ENCODE measurements around the gene EP300. TPM values are rescaled to one million over a fixed set of nuclear protein-coding genes. Genes with fewer than 3 reads are reported as not detected.

Gene EP300
- polyA plus RNA-seq, 1 donor from 2014 or later = 13.9 TPM

DNA sequence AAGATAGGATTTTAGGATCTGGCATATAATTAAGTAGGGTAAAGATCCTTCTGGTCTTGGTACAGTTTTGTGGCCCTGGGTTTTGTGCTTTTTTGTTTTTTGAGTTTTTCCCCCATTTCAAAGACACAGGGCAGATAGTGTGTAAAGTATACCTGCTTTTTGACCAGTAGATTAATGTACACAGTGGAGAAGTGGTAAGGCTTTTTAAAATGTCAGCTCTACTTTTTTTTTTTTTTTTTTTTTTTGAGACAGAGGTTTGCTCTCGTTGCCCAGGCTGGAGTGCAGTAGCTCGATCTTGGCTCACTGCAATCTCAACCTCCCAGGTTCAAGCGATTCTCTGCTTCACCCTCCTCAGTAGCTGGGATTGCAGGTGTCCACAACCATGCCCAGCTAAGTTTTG, 4.0 kb downstream of the EP300 start:
- TF ChIP-seq POLR2AphosphoS5 (IDR thresholded peaks at IDR 0.05) (no peak), RAD21 (conservative IDR thresholded peaks at IDR 0.05) (no peak), SMC3 (conservative IDR thresholded peaks at IDR 0.05; ENCODE audit: poor library complexity) (no peak), EZH2 (IDR thresholded peaks at IDR 0.05; ENCODE audit: borderline replicate concordance, insufficient read depth, low read length, poor library complexity, severe bottlenecking) (no peak), EP300 (conservative IDR thresholded peaks at IDR 0.05; ENCODE audit: poor library complexity, severe bottlenecking) (no peak), TAF1 (IDR thresholded peaks at IDR 0.05; ENCODE audit: low read depth) (no peak), MXI1 (conservative IDR thresholded peaks at IDR 0.05; ENCODE audit: poor library complexity, severe bottlenecking) (no peak)
- TF ChIP-seq, protein P1, sequence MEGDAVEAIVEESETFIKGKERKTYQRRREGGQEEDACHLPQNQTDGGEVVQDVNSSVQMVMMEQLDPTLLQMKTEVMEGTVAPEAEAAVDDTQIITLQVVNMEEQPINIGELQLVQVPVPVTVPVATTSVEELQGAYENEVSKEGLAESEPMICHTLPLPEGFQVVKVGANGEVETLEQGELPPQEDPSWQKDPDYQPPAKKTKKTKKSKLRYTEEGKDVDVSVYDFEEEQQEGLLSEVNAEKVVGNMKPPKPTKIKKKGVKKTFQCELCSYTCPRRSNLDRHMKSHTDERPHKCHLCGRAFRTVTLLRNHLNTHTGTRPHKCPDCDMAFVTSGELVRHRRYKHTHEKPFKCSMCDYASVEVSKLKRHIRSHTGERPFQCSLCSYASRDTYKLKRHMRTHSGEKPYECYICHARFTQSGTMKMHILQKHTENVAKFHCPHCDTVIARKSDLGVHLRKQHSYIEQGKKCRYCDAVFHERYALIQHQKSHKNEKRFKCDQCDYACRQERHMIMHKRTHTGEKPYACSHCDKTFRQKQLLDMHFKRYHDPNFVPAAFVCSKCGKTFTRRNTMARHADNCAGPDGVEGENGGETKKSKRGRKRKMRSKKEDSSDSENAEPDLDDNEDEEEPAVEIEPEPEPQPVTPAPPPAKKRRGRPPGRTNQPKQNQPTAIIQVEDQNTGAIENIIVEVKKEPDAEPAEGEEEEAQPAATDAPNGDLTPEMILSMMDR (IDR thresholded peaks at IDR 0.05; ENCODE audit: poor library complexity, severe bottlenecking) = no peak
- TF ChIP-seq, protein P2, sequence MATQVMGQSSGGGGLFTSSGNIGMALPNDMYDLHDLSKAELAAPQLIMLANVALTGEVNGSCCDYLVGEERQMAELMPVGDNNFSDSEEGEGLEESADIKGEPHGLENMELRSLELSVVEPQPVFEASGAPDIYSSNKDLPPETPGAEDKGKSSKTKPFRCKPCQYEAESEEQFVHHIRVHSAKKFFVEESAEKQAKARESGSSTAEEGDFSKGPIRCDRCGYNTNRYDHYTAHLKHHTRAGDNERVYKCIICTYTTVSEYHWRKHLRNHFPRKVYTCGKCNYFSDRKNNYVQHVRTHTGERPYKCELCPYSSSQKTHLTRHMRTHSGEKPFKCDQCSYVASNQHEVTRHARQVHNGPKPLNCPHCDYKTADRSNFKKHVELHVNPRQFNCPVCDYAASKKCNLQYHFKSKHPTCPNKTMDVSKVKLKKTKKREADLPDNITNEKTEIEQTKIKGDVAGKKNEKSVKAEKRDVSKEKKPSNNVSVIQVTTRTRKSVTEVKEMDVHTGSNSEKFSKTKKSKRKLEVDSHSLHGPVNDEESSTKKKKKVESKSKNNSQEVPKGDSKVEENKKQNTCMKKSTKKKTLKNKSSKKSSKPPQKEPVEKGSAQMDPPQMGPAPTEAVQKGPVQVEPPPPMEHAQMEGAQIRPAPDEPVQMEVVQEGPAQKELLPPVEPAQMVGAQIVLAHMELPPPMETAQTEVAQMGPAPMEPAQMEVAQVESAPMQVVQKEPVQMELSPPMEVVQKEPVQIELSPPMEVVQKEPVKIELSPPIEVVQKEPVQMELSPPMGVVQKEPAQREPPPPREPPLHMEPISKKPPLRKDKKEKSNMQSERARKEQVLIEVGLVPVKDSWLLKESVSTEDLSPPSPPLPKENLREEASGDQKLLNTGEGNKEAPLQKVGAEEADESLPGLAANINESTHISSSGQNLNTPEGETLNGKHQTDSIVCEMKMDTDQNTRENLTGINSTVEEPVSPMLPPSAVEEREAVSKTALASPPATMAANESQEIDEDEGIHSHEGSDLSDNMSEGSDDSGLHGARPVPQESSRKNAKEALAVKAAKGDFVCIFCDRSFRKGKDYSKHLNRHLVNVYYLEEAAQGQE (IDR thresholded peaks at IDR 0.05; ENCODE audit: borderline replicate concordance) = no peak
- H3K4me3 ChIP-seq (ENCODE audit: low read length) = peak overlapping the region; percentile 92
- H3K9me3 ChIP-seq (ENCODE audit: low read length) = no peaks in the 10 kb centered on the region
- H3K9me2 ChIP-seq (ENCODE audit: insufficient read depth, low read length) = no peaks in the 10 kb centered on the region
- peaks cover 45% of the 10 kb centered on the region for H4K20me1 ChIP-seq (ENCODE audit: insufficient read depth)
- H2AFZ ChIP-seq (ENCODE audit: low read depth, low read length) = no peak overlapping the region
- H3K4me2 ChIP-seq (ENCODE audit: low read length) = peak overlapping the region; percentile 30
- no peak overlapping the region for H3K27ac ChIP-seq (ENCODE audit: low read length)
- no peaks in the 10 kb centered on the region for H3K36me3 ChIP-seq (ENCODE audit: insufficient read depth, low read length)
- H3K9ac ChIP-seq (ENCODE audit: low read length) = no peak overlapping the region
- H3F3A ChIP-seq (ENCODE audit: insufficient read depth, low read length, poor library complexity, severe bottlenecking) = no peaks in the 10 kb centered on the region
- H3K79me2 ChIP-seq (replicated peaks; ENCODE audit: insufficient read depth, low read length) = peaks cover 87% of the 10 kb centered on the region
- no peaks in the 10 kb centered on the region for H3K27me3 ChIP-seq (ENCODE audit: insufficient read depth, low read depth, low read length)

DNA sequence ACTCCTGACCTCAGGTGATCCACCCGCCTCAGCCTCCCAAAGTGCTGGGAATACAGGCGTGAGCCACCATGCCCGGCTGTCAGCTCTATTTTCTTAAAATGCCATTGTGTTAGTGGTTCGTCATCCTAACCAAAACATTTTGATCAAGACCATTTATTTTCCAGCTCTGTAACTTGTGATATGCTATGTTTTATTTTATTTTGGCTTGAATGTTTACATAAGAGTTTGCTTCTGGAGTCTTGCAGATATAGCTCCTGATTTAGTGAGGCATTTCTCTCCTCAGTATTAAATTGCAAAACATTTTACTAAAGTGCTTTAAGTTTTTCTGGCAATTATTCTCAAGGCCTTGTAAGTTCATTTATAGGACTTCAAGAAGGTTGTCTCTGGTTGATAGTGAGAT, 4.4 kb downstream of the EP300 start:
- Histone ChIP-seq H3K27ac (ENCODE audit: low read length) (no peak overlapping the region), H3K79me2 (replicated peaks; ENCODE audit: insufficient read depth, low read length) (peaks cover 92% of the 10 kb centered on the region), H3K27me3 (ENCODE audit: insufficient read depth, low read depth, low read length) (no peaks in the 10 kb centered on the region), H3K9ac (ENCODE audit: low read length) (no peak overlapping the region), H3K9me3 (ENCODE audit: low read length) (no peaks in the 10 kb centered on the region), H3K9me2 (ENCODE audit: insufficient read depth, low read length) (no peaks in the 10 kb centered on the region), H3K4me2 (ENCODE audit: low read length) (no peak overlapping the region), H2AFZ (ENCODE audit: low read depth, low read length) (no peak overlapping the region), H3K4me3 (ENCODE audit: low read length) (peak overlapping the region; percentile 92), H3K36me3 (ENCODE audit: insufficient read depth, low read length) (no peaks in the 10 kb centered on the region), H4K20me1 (ENCODE audit: insufficient read depth) (peaks cover 45% of the 10 kb centered on the region), H3F3A (ENCODE audit: insufficient read depth, low read length, poor library complexity, severe bottlenecking) (no peaks in the 10 kb centered on the region)
- TF ChIP-seq TAF1 (IDR thresholded peaks at IDR 0.05; ENCODE audit: low read depth) (no peak), EP300 (conservative IDR thresholded peaks at IDR 0.05; ENCODE audit: poor library complexity, severe bottlenecking) (no peak), EZH2 (IDR thresholded peaks at IDR 0.05; ENCODE audit: borderline replicate concordance, insufficient read depth, low read length, poor library complexity, severe bottlenecking) (no peak), MXI1 (conservative IDR thresholded peaks at IDR 0.05; ENCODE audit: poor library complexity, severe bottlenecking) (no peak), RAD21 (conservative IDR thresholded peaks at IDR 0.05) (no peak), SMC3 (conservative IDR thresholded peaks at IDR 0.05; ENCODE audit: poor library complexity) (no peak), POLR2AphosphoS5 (IDR thresholded peaks at IDR 0.05) (no peak)
- TF ChIP-seq, protein P1 (IDR thresholded peaks at IDR 0.05; ENCODE audit: poor library complexity, severe bottlenecking) = no peak
- TF ChIP-seq, protein P2 (IDR thresholded peaks at IDR 0.05; ENCODE audit: borderline replicate concordance) = no peak
